Activated T-helper 1 cell treated with anti-CD3 and anti-CD28 coated beads, Interleukin-12 subunit alpha, Interleukin-12 subunit beta, Interleukin-2, Interleukin-4 antibody, amounts not matched to agents 30 ng/mL and 10 ng/mL and 1 ng/mL, durations not matched to agents 14 hours and 24 hours and 36 hours (primary cell): Measurements from ENCODE around the gene BCL11B. TPM values are rescaled to one million over a fixed set of nuclear protein-coding genes. Genes with fewer than 3 reads are reported as not detected.

Experiments used
- DNase-seq: peaks from one replicate; pipeline ENCODE4 v3.0.0; 2021; ENCODE audit warnings: low spot score
- H3K27ac Mint-ChIP-seq: one replicate; pipeline ENCODE4 v1.8.0; 2021; ENCODE audit warnings: mild to moderate bottlenecking, mixed read lengths
- H3K27me3 Mint-ChIP-seq: one replicate; pipeline ENCODE4 v1.8.0; 2022; ENCODE audit warnings: mild to moderate bottlenecking, moderate library complexity, mixed read lengths; ENCODE audit not compliant: insufficient read depth
- H3K36me3 Mint-ChIP-seq: one replicate; pipeline ENCODE4 v1.8.0; 2021; ENCODE audit warnings: low read depth, mixed read lengths
- H3K4me1 Mint-ChIP-seq: one replicate; pipeline ENCODE4 v1.8.0; 2021; ENCODE audit warnings: low read depth, mixed read lengths
- H3K4me3 Mint-ChIP-seq: one replicate; pipeline ENCODE4 v1.8.0; 2021; ENCODE audit warnings: mild to moderate bottlenecking, moderate library complexity, mixed read lengths
- H3K9me3 Mint-ChIP-seq: one replicate; pipeline ENCODE4 v1.8.0; 2021; ENCODE audit warnings: mixed read lengths
- intact Hi-C: fragments of 100-400 bp; cut with micrococcal nuclease; formaldehyde crosslinking; loops from one replicate; pipeline ENCODE4 v1.15.1; 2024
- total RNA-seq: library from RNA; stranded (reverse); gene quantifications from 2 replicates; pipeline ENCODE4 v1.2.3, GENCODE V29; 2022

BCL11B gene
- total RNA-seq, 1 donor from 2014 or later = 45.4 TPM

DNA sequence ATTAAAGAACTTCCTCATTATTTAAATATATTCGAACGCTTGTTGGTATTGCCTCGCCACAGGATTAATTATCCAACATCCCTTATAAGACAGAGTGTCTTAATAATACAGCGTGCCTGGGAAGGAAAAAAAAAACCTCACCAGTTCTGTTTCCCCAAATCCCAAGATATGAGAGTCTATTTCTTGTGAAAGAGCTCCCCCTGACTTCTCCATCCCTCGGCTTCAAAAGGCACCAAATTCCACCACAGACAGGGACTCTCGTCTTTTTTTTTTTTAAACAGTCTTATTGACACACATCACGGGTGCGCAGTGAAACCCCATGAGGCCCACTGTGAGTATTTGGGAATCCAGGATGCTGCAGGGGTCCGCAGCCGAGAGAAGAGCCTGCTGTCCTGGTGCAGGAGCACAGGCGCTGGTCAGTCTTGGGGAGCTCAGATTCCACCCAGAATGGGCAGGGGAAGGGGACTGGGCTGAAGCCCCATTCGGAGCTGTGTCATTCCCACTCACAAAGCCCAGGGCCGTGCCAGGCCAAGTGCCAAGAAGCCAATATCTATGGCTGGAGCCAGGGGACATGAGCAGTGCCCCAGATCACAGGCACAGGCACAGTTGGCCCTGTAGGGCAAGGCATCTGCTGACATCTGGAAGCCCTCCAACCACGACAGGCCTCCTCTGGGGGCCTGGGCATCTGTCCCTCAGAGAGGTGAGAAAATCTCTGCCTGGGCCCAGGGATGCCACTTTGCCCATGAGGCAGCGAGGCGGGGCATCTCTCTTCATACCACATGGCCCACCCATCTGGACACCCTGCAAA is 71.9 kb downstream of the BCL11B start:
- Mint-ChIP-seq H3K4me1 (peaks cover 91% of the 10 kb centered on the region), H3K4me3 (no peak overlapping the region), H3K27ac (peak overlapping the region; percentile 63), H3K9me3 (no peaks in the 10 kb centered on the region), H3K36me3 (peaks cover 34% of the 10 kb centered on the region), H3K27me3 (no peaks in the 10 kb centered on the region)
- intact Hi-C loops = loop anchor here (1.0 to 2.0 kb wide), 2 partner anchors 7 to 13 kb away; no protein-coding TSS in a partner anchor
- DNase-seq = no peak

DNA sequence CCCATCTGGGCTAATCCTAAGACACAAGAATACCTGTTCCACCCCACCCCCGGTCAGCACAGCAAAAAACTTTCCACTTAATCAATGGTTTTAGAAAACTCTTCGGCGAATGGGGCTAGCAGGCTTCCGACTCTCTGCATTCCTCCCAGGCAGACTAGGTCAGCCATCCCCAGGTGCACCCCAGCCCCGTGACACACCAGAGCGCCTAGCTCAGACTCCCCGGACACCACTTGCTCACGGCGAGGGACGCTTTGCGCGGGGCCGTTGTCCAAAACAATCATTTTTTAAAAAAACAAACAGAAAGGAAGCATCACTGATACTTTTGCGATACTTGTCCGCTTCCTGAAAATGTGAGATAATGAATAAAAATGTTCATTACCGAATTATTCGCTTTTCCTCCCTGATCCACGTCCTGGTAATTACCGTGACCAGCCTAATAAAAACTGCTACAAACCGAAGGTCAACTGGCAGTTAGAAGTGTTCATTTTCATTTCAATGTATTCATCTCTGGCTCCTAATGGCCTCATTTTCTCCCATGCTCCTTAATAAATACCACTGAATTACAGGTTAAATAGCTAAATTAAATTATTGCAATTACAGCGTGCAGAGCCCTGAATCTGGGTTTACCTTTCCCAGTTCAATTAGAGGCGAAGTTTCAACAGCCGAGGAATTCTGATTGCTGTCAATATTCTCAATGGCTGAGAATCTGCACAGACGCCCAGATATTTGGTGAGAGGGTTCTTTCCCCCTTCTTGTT is 73.1 kb downstream of the BCL11B start:
- H3K36me3 Mint-ChIP-seq = peaks cover 28% of the 10 kb centered on the region

DNA sequence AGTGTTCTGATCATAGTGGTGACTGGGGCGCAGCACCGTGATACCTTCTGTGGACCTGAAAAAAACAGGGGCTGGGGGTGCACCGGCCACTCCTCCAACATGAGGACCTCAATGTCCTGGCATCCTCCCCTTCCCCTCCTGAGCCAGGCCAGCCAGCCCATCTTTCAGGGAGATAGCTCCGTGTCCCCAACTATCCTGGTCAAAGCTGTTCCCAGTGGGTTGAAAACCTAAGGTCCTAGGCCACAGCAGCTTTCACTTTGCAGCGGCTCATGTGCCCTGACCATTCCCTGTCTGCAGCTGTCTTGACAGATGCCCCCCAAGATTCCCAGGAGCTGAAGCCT is 75.7 kb downstream of the BCL11B start:
- Mint-ChIP-seq H3K27me3 (no peaks in the 10 kb centered on the region), H3K4me3 (no peak overlapping the region), H3K36me3 (peaks cover 26% of the 10 kb centered on the region), H3K4me1 (peaks cover 91% of the 10 kb centered on the region), H3K9me3 (no peaks in the 10 kb centered on the region), H3K27ac (peak overlapping the region; percentile 48)
- no peak for DNase-seq
- intact Hi-C loops = no loop called here

More for the DNA sequence above, 73.1 kb downstream of the BCL11B start:
- peak overlapping the region; percentile 28 for H3K4me3 Mint-ChIP-seq
- H3K4me1 Mint-ChIP-seq = peaks cover 91% of the 10 kb centered on the region
- DNase-seq = no peak
- peak overlapping the region; percentile 46 for H3K27ac Mint-ChIP-seq
- no peaks in the 10 kb centered on the region for H3K9me3 Mint-ChIP-seq
- H3K27me3 Mint-ChIP-seq = no peaks in the 10 kb centered on the region
- intact Hi-C loops = loop anchor here (1.0 to 2.0 kb wide), 2 partner anchors 8 to 14 kb away; no protein-coding TSS in a partner anchor

DNA sequence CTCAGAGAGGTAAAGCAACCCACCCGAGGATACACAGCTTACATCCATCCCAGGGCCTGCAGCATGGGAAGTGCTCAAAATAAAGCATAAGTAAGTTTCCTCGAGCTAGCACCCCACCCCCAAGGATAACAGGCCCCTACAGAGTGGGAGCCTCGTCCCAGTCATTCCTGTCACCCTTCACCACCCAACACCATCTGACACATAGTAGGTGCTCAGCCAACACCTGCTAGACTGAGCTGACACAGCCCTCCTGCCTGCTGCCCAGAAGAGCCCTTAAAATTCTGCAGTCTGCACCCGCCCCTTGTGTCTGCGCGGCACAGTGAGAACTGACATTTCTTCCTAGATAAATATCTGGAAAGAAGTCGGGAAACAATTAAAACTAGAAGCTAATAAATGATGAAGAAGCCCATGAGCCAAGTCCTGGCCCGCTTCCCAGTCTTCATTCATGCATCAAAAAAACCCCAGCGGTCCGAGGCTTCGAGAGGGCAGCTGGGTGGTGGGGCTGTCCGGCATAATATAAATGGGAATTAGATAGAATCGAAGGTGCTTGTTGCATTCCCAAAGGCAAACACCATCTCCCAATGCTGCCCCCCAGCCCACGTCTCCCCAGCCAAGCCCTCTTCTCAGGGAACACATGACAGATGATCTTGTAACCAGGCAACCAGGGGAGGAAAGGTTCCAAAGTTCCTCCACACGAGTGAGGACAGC is 76.2 kb downstream of the BCL11B start:
- H3K27me3 Mint-ChIP-seq = no peaks in the 10 kb centered on the region
- H3K36me3 Mint-ChIP-seq = peaks cover 28% of the 10 kb centered on the region
- intact Hi-C loops = no loop called here
- H3K4me1 Mint-ChIP-seq = peaks cover 91% of the 10 kb centered on the region
- DNase-seq = no peak
- no peaks in the 10 kb centered on the region for H3K9me3 Mint-ChIP-seq
- H3K4me3 Mint-ChIP-seq = no peak overlapping the region
- peak overlapping the region; percentile 80 for H3K27ac Mint-ChIP-seq

DNA sequence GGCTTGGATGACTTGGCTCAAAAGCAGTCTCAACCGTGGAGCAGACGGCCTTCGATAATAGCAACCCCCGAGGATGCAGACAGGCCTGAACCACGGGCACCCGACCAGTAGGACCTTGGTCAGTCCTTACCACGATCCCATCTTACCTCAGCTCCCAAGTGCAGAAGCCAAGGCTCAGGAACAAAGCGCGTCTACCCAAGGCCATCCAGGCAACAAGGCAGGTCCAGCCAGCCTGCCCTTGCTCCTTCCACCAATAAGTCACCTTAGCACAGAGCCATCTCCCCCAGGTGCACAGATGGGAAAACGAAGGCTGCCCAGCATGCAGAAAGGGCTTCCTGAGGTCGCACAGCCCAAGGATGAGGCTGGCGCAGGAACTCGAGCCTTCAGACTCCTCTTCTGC is 77.3 kb downstream of the BCL11B start:
- no peaks in the 10 kb centered on the region for H3K27me3 Mint-ChIP-seq
- no peak for DNase-seq
- no peaks in the 10 kb centered on the region for H3K9me3 Mint-ChIP-seq
- H3K27ac Mint-ChIP-seq = peak overlapping the region; percentile 67
- peaks cover 28% of the 10 kb centered on the region for H3K36me3 Mint-ChIP-seq
- intact Hi-C loops = loop anchor here (5.0 kb wide), 2 partner anchors 873 to 1737 kb away; partner anchors contain the start of gene EVL
- no peak overlapping the region for H3K4me3 Mint-ChIP-seq
- H3K4me1 Mint-ChIP-seq = peaks cover 97% of the 10 kb centered on the region

DNA sequence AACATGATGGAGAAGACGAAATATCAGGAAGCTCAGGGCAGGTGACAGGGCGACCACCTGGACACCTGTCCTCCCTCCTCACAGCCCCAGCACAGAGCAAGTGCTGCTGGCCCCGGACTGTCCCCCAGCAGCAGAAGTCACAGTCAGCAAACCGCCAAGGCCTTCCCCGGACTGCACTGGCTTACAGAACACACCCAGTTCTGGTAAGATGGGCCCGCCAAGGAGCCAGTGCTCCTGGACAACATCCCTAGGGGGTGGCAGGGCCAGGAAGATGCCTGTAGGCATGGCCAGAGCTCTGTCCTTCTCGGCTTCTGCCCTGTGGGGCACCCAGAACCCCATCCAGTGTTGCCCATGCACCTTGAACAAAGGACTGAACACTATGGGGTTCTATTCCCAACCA is 77.9 kb downstream of the BCL11B start:
- Mint-ChIP-seq H3K4me1 (peaks cover 97% of the 10 kb centered on the region), H3K27me3 (no peaks in the 10 kb centered on the region), H3K9me3 (no peaks in the 10 kb centered on the region), H3K4me3 (peak overlapping the region; percentile 20), H3K27ac (peak overlapping the region; percentile 99), H3K36me3 (peaks cover 26% of the 10 kb centered on the region)
- intact Hi-C loops = loop anchor here (5.0 kb wide), 2 partner anchors 873 to 1737 kb away; partner anchors contain the start of gene EVL
- no peak for DNase-seq

DNA sequence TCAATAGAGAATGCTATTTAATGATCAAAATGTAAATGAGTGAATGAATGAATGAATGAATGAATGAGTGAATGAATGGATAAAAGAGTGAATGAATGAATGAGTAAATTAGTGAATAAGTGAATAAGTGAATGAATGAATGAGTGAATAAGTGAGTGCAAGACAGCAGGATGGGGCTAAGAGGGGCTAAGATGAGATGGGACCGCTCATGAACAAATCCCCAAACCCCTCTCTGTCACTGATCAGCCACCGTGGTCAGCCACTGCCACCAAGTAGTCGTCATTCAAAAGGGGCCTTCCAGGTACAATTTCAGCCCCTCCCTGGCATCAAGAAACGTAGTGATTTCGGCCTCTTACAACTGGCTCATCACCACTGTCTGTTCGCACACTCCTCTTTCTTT is 79.2 kb downstream of the BCL11B start:
- Mint-ChIP-seq H3K9me3 (no peaks in the 10 kb centered on the region), H3K4me3 (peak overlapping the region; percentile 90), H3K27me3 (no peaks in the 10 kb centered on the region), H3K36me3 (peaks cover 22% of the 10 kb centered on the region), H3K4me1 (peaks cover 93% of the 10 kb centered on the region), H3K27ac (peak overlapping the region; percentile 99)
- DNase-seq = no peak
- intact Hi-C loops = loop anchor here (1.0 to 5.0 kb wide), 5 partner anchors 10 to 1736 kb away; partner anchors contain the start of gene EVL

DNA sequence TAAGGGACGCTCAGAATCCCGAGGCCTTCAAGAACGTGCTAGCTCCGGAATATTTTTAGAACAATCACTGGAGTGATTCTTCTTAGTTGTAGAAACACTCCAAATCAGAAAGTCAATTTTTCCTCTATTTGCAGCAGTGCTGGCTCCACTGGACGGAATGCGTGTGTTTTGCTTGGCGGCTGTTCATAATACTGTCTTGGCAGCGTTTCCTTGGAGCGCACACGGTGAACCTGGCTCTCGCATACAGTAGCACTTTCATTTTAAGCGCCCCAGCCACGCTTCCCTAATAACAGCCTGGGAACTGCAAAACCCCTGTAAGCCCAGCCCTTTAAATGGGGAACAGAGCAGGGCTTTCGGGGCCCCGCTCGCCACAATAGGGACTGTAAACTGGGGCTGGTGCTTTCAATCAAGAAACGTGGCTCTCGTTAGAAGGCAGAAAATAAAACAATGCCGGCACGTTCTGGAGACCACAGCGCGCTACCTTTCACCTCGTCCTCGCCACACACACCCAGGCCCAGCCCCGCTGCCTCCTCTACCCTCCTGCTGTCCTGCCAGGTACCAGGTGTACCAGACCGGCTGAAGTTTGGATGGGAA is 79.9 kb downstream of the BCL11B start:
- Mint-ChIP-seq H3K4me3 (peak overlapping the region; percentile 90), H3K36me3 (peaks cover 21% of the 10 kb centered on the region), H3K9me3 (no peaks in the 10 kb centered on the region), H3K4me1 (peaks cover 93% of the 10 kb centered on the region), H3K27me3 (no peaks in the 10 kb centered on the region), H3K27ac (peak overlapping the region; percentile 99)
- intact Hi-C loops = loop anchor here (1.0 to 5.0 kb wide), 5 partner anchors 11 to 1735 kb away; partner anchors contain the start of gene EVL
- no peak for DNase-seq

DNA sequence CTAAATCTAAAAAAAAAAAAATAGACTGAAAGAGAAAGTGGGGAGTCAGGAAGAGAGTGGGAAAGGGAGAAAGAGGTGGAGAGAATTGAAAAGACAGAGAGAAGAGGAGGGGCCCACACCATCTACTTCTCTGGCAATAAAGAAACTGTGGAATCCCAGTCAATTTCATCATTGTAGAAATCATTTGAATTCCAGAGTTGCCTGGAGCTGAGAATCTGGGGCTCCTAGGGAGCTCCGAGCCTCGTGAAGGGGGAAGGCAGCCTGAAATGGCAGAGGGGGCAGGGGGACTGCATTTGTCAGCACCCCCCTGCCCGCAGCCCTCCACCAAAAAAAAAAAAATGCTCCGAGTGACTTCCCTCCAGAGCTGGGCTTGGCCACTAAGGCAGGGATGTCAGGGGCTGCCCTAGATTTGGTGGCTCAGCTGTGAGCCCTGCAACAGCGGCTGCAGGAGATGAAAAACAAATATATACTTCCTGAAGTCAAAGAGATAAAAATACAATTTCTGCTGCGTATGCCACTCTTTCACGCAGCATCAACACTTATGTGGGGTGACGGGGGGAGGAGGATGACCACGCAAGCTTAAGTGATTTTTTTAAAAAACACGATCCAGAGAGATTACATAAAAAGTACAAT is 80.5 kb downstream of the BCL11B start:
- Mint-ChIP-seq H3K4me1 (peaks cover 93% of the 10 kb centered on the region), H3K9me3 (no peaks in the 10 kb centered on the region), H3K27ac (peak overlapping the region; percentile 99), H3K27me3 (no peaks in the 10 kb centered on the region), H3K36me3 (peaks cover 22% of the 10 kb centered on the region), H3K4me3 (peak overlapping the region; percentile 90)
- intact Hi-C loops = loop anchor here (1.0 to 5.0 kb wide), 10 partner anchors 12 to 1734 kb away; partner anchors contain the start of gene EVL
- DNase-seq = no peak

DNA sequence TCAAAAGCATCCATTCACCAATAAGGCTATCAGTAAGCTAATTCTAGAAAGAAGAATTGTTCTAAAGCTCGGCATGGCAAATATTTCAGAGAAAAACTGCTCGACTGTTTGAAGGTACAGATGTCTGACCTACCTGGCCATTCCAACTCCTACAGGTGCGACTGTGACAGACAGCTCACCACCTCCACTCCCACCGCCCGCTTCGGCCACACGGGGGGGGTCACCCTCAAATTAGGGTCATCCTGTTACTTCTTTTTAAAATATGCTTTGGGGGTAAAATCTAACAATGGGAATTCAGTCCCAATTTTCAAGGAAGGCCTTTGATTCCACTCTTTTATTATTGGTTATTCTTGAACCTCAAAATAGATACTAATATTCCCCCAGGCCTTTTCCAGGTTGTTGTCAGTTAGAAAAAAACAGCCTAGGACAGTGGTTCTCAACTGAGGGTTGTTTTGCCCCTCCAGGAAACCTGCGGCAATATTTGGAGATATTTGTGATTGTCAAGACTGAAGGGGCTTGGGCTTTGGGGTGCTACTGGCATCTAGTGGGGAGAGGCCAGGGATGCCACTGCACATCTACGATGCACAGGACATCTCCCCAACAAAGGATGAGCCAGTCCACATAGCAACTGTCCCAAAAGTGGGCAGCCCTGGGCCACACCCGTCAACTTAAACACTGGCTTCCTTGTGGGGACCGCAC is 81.2 kb downstream of the BCL11B start:
- H3K36me3 Mint-ChIP-seq = peaks cover 24% of the 10 kb centered on the region
- no peaks in the 10 kb centered on the region for H3K27me3 Mint-ChIP-seq
- H3K27ac Mint-ChIP-seq = peak overlapping the region; percentile 99
- H3K9me3 Mint-ChIP-seq = no peaks in the 10 kb centered on the region
- intact Hi-C loops = loop anchor here (1.0 to 5.0 kb wide), 7 partner anchors 22 to 1734 kb away; partner anchors contain the start of gene EVL
- H3K4me1 Mint-ChIP-seq = peaks cover 95% of the 10 kb centered on the region
- no peak for DNase-seq
- H3K4me3 Mint-ChIP-seq = peak overlapping the region; percentile 90

DNA sequence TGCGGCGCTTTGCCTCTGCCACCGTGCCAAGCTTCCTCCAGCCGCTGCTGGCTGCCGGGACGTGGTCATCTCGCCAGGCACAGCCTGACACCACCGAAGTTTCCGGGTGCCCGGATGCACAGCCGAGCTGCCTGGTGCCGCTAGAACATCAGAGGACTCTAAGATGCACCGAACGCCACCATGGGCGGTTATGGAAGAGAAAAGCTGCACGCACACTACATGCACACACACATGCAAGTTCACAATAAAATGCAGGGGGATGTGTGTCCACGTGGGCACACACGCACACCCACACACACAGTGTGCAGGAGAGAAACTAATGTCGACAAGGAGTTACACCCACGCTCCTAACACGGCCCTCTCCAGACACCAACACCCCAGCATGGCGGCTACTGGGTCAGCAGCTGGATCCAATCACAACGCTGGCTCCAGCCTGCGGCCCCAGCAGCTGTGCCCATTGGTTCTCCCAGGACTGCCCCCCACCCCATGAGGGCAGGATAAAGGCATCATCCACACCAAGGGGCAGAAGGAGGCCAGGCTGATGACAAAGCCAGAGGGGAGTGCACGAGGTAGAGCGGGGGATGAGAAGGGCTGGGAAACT is 82.7 kb downstream of the BCL11B start:
- DNase-seq = peak; percentile 57
- Mint-ChIP-seq H3K9me3 (no peaks in the 10 kb centered on the region), H3K4me3 (peak overlapping the region; percentile 88), H3K27me3 (no peaks in the 10 kb centered on the region), H3K27ac (peak overlapping the region; percentile 98), H3K36me3 (peaks cover 16% of the 10 kb centered on the region), H3K4me1 (peaks cover 95% of the 10 kb centered on the region)
- intact Hi-C loops = loop anchor here (1.0 to 10.0 kb wide), 4 partner anchors 77 to 1197 kb away; no protein-coding TSS in a partner anchor
